DOHH2 (cell line): ENCODE data around the gene LCN9.

ENCODE experiments used
- EZH2phosphoT487 ChIP-seq: fragments of 200-600 bp; sonication (generic); IDR thresholded peaks from 2 replicates; pipeline ENCODE4 v1.6.1; 2017; ENCODE audit warnings: borderline replicate concordance, mild to moderate bottlenecking, antibody characterized with exemption, low read length, moderate library complexity, mixed read lengths
- TF ChIP-seq, protein P1 (sequence below): fragments of 200-600 bp; sonication (generic); IDR thresholded peaks from one replicate; pipeline ENCODE4 v1.5.1; 2014; ENCODE audit warnings: antibody characterized with exemption, mild to moderate bottlenecking, low read depth, low read length; ENCODE audit not compliant: poor library complexity, severe bottlenecking

GRCh38 chr9:135663451-135663770 lies 302 bp downstream of the LCN9 start:
- TF ChIP-seq, protein P1, sequence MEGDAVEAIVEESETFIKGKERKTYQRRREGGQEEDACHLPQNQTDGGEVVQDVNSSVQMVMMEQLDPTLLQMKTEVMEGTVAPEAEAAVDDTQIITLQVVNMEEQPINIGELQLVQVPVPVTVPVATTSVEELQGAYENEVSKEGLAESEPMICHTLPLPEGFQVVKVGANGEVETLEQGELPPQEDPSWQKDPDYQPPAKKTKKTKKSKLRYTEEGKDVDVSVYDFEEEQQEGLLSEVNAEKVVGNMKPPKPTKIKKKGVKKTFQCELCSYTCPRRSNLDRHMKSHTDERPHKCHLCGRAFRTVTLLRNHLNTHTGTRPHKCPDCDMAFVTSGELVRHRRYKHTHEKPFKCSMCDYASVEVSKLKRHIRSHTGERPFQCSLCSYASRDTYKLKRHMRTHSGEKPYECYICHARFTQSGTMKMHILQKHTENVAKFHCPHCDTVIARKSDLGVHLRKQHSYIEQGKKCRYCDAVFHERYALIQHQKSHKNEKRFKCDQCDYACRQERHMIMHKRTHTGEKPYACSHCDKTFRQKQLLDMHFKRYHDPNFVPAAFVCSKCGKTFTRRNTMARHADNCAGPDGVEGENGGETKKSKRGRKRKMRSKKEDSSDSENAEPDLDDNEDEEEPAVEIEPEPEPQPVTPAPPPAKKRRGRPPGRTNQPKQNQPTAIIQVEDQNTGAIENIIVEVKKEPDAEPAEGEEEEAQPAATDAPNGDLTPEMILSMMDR, result no peak
- no peak for TF ChIP-seq EZH2phosphoT487
